Mesodermal cell (in vitro differentiated cells): ENCODE results near the gene ZNF219.
"Not testable (repeated sequence)": the region's sequence is repeated elsewhere in the genome, so short reads cannot be mapped to it uniquely, and the experiment has no call there.

Source experiments
- H3K27ac ChIP-seq: 2 replicates; pipeline ENCODE4 v1.7.0; 2013; ENCODE audit warnings: mild to moderate bottlenecking, low read depth, low read length, moderate library complexity; ENCODE audit not compliant: severe bottlenecking
- H3K36me3 ChIP-seq: 2 replicates; pipeline ENCODE4 v1.7.1; 2013; ENCODE audit warnings: mild to moderate bottlenecking, low read length, moderate library complexity; ENCODE audit not compliant: control insufficient read depth, insufficient read depth
- H3K4me1 ChIP-seq: one replicate; pipeline ENCODE4 v1.7.1; 2013; ENCODE audit warnings: mild to moderate bottlenecking, low read length; ENCODE audit not compliant: insufficient read depth, control insufficient read depth, poor library complexity, severe bottlenecking
- H3K4me3 ChIP-seq: 2 replicates; pipeline ENCODE4 v1.7.0; 2013; ENCODE audit warnings: low read length, control low read depth, mild to moderate bottlenecking; ENCODE audit not compliant: insufficient read depth, poor library complexity, severe bottlenecking; ENCODE audit errors: extremely low read depth
- H3K9me3 ChIP-seq: 2 replicates; pipeline ENCODE4 v1.7.1; 2013; ENCODE audit warnings: mild to moderate bottlenecking, low read length, moderate library complexity; ENCODE audit not compliant: control insufficient read depth
- WGBS, 2 experiments: methylation state at CpG; one replicate each; pipeline ENCODE4 v1.1.5; 2013; ENCODE audit warnings: missing lambda C conversion rate in 2 of 2; ENCODE audit not compliant: insufficient coverage in 2 of 2; 5-methylcytosine and 5-hydroxymethylcytosine counted together

The ZNF219 gene

DNA sequence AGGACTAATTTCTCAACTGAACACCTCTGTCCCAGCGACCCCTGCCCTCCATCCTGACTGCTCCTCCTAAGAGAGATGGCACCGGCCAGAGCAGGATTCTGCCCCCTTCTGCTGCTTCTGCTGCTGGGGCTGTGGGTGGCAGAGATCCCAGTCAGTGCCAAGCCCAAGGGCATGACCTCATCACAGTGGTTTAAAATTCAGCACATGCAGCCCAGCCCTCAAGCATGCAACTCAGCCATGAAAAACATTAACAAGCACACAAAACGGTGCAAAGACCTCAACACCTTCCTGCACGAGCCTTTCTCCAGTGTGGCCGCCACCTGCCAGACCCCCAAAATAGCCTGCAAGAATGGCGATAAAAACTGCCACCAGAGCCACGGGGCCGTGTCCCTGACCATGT is 55.5 kb downstream of the ZNF219 start:
- no peaks in the 10 kb centered on the region for H3K36me3 ChIP-seq
- no peak overlapping the region for H3K4me3 ChIP-seq
- H3K9me3 ChIP-seq: no peaks in the 10 kb centered on the region
- H3K4me1 ChIP-seq: peaks cover 31% of the 10 kb centered on the region
- WGBS, 2 experiments: 86 to 87% methylated on average over 6 to 8 of the region's 8 CpGs
- no peak overlapping the region for H3K27ac ChIP-seq

- peaks cover 31% of the 10 kb centered on the region for H3K4me1 ChIP-seq
- no peaks in the 10 kb centered on the region for H3K9me3 ChIP-seq
- no peaks in the 10 kb centered on the region for H3K36me3 ChIP-seq
- H3K4me3 ChIP-seq: no peak within 1 kb of the TSS
- WGBS, 2 experiments: 79 to 95% methylated on average over 6 to 8 of the region's 11 CpGs
- H3K27ac ChIP-seq: no peak within 1 kb of the TSS
Measured at GRCh38 chr14:21041676-21042433, 56.6 kb downstream of the ZNF219 start, which contains the start of gene RNASE7. Gene RNASE7, plus strand, starts transcription at chr14:21042362. Its CDS starts 631 bp downstream, at chr14:21042993.

GRCh38 chr14:21040941-21041340 is 57.5 kb downstream of the ZNF219 start:
- not testable (repeated sequence) for H3K4me3 ChIP-seq, H3K9me3 ChIP-seq, H3K27ac ChIP-seq, H3K36me3 ChIP-seq
- WGBS, 2 experiments: 86 to 93% methylated on average over 3 of the region's 3 CpGs
- H3K4me1 ChIP-seq: peaks cover 31% of the 10 kb centered on the region

GRCh38 chr14:21040370-21040925 is 58.0 kb downstream of the ZNF219 start:
- 78 to 83% methylated on average over 7 to 8 of the region's 8 CpGs for WGBS, 2 experiments

More at GRCh38 chr14:21040370-21040925, 58.0 kb downstream of the ZNF219 start:
- Histone ChIP-seq H3K36me3 (no peaks in the 10 kb centered on the region), H3K27ac (no peak overlapping the region), H3K9me3 (no peaks in the 10 kb centered on the region), H3K4me1 (peaks cover 31% of the 10 kb centered on the region), H3K4me3 (no peak overlapping the region)
